Stimulated activated CD8-positive, alpha-beta memory T cell treated with anti-CD3 and anti-CD28 coated beads, Interleukin-4, amount 100 ng/mL, for 4 hours (primary cell): ENCODE measurements around the gene TLE4.
"Not testable (repeated sequence)": the region's sequence is repeated elsewhere in the genome, so short reads cannot be mapped to it uniquely, and the experiment has no call there.

Experiments
- DNase-seq, 2 donors: peaks; one replicate each; pipeline ENCODE4 v3.0.0-alpha.2; 2020; ENCODE audit warnings: low read depth in 2 of 2, low spot score in 1 of 2

The TLE4 gene

DNA sequence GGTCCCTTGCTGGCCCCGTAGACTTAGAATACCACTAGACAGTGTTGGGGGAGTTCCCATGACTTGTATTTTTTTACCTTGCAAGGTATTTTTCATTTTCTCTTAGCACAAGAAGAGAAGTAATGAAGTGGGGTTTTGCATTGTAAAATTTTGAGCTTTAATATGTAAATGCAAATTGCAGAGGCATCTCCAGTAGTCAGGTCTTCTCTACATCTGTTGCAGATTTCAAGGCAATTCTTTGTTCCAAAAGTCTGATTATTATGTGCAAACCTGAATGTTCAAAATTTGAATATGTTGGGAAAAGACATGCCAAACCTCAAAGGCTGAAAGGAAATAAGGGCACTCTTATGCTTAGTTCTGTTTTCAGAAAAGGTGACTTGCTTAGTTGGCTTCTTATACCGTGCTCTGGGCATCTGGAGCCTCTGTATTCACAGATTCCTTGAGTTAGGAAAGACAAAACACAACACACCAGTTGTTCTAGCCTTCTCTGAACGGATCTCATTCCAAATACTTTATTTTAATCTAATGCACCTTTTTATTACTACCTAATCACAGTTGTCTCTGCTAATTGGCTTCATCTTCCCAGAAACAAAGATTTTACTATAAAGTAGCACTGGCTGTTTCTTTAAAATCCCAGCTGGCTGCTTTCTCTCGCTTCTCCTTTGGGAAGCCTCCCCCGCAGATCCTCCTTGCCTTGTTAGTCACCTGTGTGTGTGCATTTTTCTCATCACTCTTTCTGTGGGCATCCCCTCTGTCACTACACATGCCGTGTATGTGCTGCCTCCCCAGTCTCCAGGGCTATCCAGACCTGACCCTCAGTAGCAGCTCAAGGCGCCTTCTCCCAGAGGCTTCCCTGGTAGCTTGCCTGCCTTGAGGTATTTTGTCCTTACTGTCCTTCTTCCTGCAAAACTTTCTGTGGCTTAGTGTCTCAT is 138.2 kb downstream of the TLE4 start:
- no peak for DNase-seq

DNA sequence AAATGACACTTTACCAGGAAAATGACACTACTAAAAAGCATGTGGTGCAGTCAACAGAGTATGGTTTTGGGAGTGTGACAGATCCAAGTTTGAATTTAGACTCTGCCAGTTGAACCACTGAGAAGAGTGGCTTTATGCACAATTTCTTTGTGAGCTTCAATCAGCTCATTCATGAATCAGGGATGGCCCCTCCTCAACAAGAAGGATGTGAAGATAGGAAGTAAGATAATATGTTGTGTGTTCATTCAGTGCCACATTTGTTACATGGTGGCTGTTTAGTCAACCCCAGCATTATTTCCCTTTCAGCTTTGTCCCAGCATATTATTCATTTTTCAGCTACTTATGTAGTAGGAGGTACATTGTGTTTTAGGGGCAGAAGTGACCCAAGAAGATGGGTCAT is 140.1 kb downstream of the TLE4 start:
- no peak for DNase-seq

GRCh38 chr9:79719021-79719420 is 147.3 kb downstream of the TLE4 start:
- no peak for DNase-seq

- no peak for DNase-seq
Observed at GRCh38 chr9:79719989-79720388, 148.2 kb downstream of the TLE4 start.

- DNase-seq: no peak
Observed at GRCh38 chr9:79731171-79731890, 159.6 kb downstream of the TLE4 start.

GRCh38 chr9:79735023-79735779 is 163.4 kb downstream of the TLE4 start:
- no peak for DNase-seq

DNA sequence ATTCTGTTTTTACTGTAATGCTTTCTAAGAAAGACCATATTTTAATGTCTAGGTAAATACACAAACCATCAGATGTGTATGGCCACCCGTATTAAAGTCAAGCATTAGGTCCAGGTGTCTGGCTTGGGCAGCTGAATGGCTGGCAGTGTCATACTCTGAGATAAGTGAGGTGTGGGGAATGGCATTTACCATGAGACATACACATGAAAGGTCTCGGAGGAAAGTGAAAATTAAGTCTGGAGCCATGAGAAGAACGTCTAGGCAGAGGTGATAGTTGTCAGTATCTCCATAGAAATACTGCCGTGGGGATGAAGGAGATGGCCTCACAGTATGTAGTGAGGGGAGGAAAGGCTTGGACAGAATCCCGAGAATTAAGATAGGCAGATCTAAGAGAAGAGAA is 164.3 kb downstream of the TLE4 start:
- DNase-seq: no peak

GRCh38 chr9:79741381-79741780 is 169.6 kb downstream of the TLE4 start:
- no peak for DNase-seq

DNA sequence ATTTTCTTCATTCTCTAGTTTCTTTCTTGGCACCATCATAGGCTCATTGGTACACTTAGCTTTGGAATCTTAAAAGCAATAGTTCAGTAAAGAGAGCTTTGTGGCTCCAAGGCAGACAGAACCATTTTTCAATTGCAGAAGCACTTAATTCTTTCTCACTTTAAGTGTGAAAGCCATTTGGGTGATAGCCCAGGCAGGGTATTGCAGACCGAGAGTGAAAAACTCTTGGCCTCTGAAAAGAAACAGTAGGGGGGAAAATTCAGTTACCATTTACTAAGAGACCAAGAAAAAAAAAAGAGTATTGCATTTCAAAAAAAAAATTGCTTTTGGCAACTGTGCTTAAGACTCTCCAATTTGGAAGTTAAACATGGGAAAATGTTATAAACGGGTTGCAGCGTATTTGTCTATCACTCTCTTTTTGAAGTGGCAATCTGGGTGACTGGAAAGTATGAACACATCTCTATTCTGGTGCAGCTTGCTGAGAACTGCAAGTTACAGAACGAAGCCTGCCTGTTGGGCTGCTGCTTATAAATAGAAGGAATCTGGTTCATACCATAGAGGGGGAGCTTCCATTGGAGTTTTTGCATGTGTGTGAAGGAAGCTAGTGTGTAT is 170.5 kb downstream of the TLE4 start:
- DNase-seq: no peak

DNA sequence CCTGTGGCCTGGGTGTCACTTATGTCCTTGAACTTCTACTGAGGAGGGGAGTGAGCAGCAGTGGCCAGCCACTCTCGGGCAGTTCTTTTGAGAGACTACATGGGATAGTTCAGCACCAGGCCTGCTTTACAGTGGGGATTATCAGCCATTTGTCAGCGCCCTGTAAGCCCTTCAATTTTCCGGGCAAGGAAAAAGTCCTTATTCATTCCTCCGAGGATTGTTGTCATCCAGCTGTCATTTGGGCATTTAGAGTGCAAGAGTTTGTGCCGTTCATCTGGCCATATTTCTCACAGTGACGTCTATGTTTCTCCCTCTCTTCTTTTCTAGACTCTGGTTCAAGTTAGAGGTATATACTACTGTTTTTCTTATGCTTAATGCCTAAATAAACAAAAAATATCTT is 172.8 kb downstream of the TLE4 start:
- no peak for DNase-seq

GRCh38 chr9:79745752-79746336 is 174.1 kb downstream of the TLE4 start:
- no peak for DNase-seq

DNA sequence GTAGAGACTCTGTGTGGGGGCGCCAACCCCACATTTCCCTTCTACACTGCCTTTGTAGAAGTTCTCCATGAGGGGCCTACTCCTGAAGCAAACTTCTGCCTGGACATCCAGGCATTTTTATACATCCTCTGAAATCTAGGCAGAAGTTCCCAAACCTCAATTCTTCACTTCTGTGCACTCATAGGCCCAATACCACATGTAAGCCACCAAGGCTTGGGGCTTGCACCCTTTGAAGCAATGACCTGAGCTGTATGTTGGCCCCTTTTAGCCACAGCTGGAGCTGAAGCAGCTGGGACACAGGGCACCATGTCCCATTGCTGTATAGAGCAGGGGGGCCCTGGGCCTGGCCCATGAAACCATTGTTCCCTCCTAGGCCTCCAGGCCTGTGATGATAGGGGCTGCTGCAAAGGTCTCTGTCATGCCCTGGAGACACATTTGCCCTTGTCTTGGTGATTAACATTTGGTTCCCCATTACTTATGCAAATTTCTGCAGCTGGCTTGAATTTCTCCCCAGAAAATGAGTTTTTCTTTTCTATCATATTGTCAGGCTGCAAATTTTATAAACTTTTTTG is 180.2 kb downstream of the TLE4 start:
- not testable (repeated sequence) for DNase-seq

GRCh38 chr9:79756414-79756813 is 184.6 kb downstream of the TLE4 start:
- no peak for DNase-seq

GRCh38 chr9:79757074-79757473 is 185.3 kb downstream of the TLE4 start:
- DNase-seq: no peak

GRCh38 chr9:79757881-79758669 is 186.3 kb downstream of the TLE4 start:
- DNase-seq: no peak

- DNase-seq: no peak
Observed at GRCh38 chr9:79759460-79759859, 187.7 kb downstream of the TLE4 start.

DNA sequence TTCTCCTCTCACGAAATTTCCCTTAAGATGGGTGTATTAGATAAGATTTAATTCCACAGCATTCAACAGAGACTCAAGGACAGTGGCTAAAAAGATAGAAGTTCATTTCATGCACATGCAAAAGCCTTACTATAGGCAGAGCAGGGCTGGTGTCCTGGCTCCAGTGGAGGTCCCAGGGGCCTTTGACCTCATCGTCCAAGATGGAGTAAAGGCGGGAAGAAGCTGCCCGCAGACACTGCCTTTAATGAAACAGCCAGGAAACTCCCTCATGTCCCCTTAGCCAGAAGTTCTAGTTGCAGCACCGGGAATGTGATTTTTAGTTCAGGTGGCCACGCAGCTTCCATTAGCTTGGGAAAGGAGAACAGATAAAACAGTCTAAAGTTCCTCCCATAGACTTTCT is 190.3 kb downstream of the TLE4 start:
- DNase-seq: no peak

GRCh38 chr9:79763671-79764285 is 192.0 kb downstream of the TLE4 start:
- no peak for DNase-seq

DNA sequence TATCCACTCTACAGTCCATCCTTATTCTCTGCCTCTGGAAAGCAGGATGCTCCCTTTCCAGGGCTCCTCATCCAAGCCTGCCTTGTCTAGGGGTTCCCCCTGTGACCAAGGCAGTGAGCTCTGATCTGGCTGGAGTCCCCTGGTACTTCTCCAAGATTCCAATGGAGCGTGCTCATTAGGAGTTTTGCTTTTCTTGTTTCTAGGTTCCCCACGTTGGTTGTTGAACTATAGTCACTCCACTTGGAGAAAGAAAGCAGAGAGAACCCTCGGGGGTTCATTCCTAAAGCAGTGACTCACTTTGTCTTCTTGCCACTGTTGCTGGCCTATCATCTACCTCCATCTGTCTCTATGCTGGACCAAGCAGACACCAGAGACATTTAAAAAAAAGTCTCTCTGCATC is 192.6 kb downstream of the TLE4 start:
- DNase-seq: no peak
